Stimulated activated CD8-positive, alpha-beta memory T cell treated with anti-CD3 and anti-CD28 coated beads, Interleukin-7, amount 100 ng/mL, for 1 hour (primary cell): ENCODE data around the gene CAPN2.
"Not testable (repeated sequence)": the region's sequence is repeated elsewhere in the genome, so short reads cannot be mapped to it uniquely, and the experiment has no call there.

ENCODE experiments used
- DNase-seq, 2 donors: peaks; one replicate each; pipeline ENCODE4 v3.0.0-alpha.2; 2020; ENCODE audit warnings: low read depth in 2 of 2

CAPN2 gene

GRCh38 chr1:223788746-223789415 is 76.5 kb downstream of the CAPN2 start:
- DNase-seq, result no peak

- no peak for DNase-seq
Measured at GRCh38 chr1:223792046-223792445, 79.7 kb downstream of the CAPN2 start.

- no peak for DNase-seq
Measured at GRCh38 chr1:223793716-223794115, 81.4 kb downstream of the CAPN2 start.

- DNase-seq, result no peak
Measured at GRCh38 chr1:223794136-223794880, 82.0 kb downstream of the CAPN2 start.

- no peak for DNase-seq
Measured at GRCh38 chr1:223796210-223796609, 83.9 kb downstream of the CAPN2 start.

- DNase-seq, result no peak
Measured at GRCh38 chr1:223802032-223802431, 89.7 kb downstream of the CAPN2 start.

- no peak for DNase-seq
Measured at GRCh38 chr1:223802602-223803001, 90.3 kb downstream of the CAPN2 start.

GRCh38 chr1:223803211-223803610 is 90.9 kb downstream of the CAPN2 start:
- no peak for DNase-seq

- DNase-seq, result not testable (repeated sequence)
Measured at GRCh38 chr1:223809905-223810304, 97.6 kb downstream of the CAPN2 start.

GRCh38 chr1:223810586-223810985 is 98.2 kb downstream of the CAPN2 start:
- DNase-seq, result no peak

- no peak for DNase-seq
Measured at GRCh38 chr1:223811634-223812101, 99.3 kb downstream of the CAPN2 start.

- DNase-seq, result no peak
Measured at GRCh38 chr1:223813645-223814044, 101.3 kb downstream of the CAPN2 start.

GRCh38 chr1:223815020-223815853 is 102.9 kb downstream of the CAPN2 start:
- no peak for DNase-seq

GRCh38 chr1:223815865-223816264 is 103.5 kb downstream of the CAPN2 start:
- DNase-seq, result no peak

- DNase-seq, result not testable (repeated sequence)
Measured at GRCh38 chr1:223817265-223817664, 104.9 kb downstream of the CAPN2 start.

GRCh38 chr1:223819730-223820514 is 107.6 kb downstream of the CAPN2 start:
- no peak for DNase-seq

- no peak for DNase-seq
Measured at GRCh38 chr1:223820515-223820858, 108.1 kb downstream of the CAPN2 start.

GRCh38 chr1:223820971-223821370 is 108.6 kb downstream of the CAPN2 start:
- DNase-seq, result no peak

GRCh38 chr1:223824287-223824686 is 111.9 kb downstream of the CAPN2 start:
- no peak for DNase-seq

- DNase-seq, result no peak
Measured at GRCh38 chr1:223824712-223825111, 112.4 kb downstream of the CAPN2 start.
